ENCODE results near the gene S1PR5.

- TF ChIP-seq CTCF (IDR thresholded peaks at IDR 0.05): no peak
- TF ChIP-seq ZFX (IDR thresholded peaks at IDR 0.05; ENCODE audit: borderline replicate concordance): no peak
Observed at GRCh38 chr19:10497371-10497770, 19.9 kb downstream of the S1PR5 start.
